Measurements from ENCODE around the gene DNAAF6. TPM values are rescaled to one million over a fixed set of nuclear protein-coding genes. Genes with fewer than 3 reads are reported as not detected.
"Not testable (repeated sequence)": the region's sequence is repeated elsewhere in the genome, so short reads cannot be mapped to it uniquely, and the experiment has no call there.

The DNAAF6 gene
- total RNA-seq, 1 donor from 2014 or later: not detected

GRCh38 chrX:107171369-107172102, 34.9 kb upstream of the DNAAF6 start:
- H3K4me1 Mint-ChIP-seq (ENCODE audit: low read depth, unreplicated experiment): no peaks in the 10 kb centered on the region

DNA sequence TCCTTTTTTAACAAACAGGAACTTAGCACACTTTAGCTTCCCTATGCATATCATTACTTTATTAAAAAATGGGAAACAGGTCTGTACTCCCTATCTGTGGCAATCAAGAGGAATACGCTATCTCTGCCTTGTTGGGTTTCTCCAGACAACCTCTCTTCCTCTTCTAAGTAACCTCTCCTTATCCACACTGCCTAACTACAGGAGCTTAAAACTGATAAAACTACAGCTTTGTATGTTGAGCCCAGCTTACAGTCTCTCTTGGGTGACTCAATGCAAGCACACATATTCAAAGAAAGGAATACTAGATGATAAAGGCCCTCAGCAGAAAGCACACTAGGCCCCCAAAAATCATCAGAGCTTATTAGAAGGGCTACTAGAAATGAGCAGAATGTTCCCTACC, 9.1 kb upstream of the DNAAF6 start:
- TF ChIP-seq, protein P1, sequence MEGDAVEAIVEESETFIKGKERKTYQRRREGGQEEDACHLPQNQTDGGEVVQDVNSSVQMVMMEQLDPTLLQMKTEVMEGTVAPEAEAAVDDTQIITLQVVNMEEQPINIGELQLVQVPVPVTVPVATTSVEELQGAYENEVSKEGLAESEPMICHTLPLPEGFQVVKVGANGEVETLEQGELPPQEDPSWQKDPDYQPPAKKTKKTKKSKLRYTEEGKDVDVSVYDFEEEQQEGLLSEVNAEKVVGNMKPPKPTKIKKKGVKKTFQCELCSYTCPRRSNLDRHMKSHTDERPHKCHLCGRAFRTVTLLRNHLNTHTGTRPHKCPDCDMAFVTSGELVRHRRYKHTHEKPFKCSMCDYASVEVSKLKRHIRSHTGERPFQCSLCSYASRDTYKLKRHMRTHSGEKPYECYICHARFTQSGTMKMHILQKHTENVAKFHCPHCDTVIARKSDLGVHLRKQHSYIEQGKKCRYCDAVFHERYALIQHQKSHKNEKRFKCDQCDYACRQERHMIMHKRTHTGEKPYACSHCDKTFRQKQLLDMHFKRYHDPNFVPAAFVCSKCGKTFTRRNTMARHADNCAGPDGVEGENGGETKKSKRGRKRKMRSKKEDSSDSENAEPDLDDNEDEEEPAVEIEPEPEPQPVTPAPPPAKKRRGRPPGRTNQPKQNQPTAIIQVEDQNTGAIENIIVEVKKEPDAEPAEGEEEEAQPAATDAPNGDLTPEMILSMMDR (IDR thresholded peaks at IDR 0.05; ENCODE audit: partially characterized antibody, unreplicated experiment): no peak

More at GRCh38 chrX:107171369-107172102, 34.9 kb upstream of the DNAAF6 start:
- H3K9me3 Mint-ChIP-seq (ENCODE audit: unreplicated experiment): peaks cover 2% of the 10 kb centered on the region
- no peak overlapping the region for H3K4me3 Mint-ChIP-seq (ENCODE audit: unreplicated experiment)
- H3K27ac Mint-ChIP-seq (ENCODE audit: unreplicated experiment): no peak overlapping the region
- DNase-seq: no peak
- H3K36me3 Mint-ChIP-seq (ENCODE audit: unreplicated experiment): no peaks in the 10 kb centered on the region
- TF ChIP-seq, protein P1 (IDR thresholded peaks at IDR 0.05; ENCODE audit: partially characterized antibody, unreplicated experiment): no peak
- no peaks in the 10 kb centered on the region for H3K27me3 Mint-ChIP-seq (ENCODE audit: unreplicated experiment)

GRCh38 chrX:107198074-107198473, 8.3 kb upstream of the DNAAF6 start:
- not testable (repeated sequence) for H3K36me3 Mint-ChIP-seq (ENCODE audit: unreplicated experiment); H3K4me3 Mint-ChIP-seq (ENCODE audit: unreplicated experiment); H3K4me1 Mint-ChIP-seq (ENCODE audit: low read depth, unreplicated experiment); H3K27ac Mint-ChIP-seq (ENCODE audit: unreplicated experiment); DNase-seq; H3K27me3 Mint-ChIP-seq (ENCODE audit: unreplicated experiment); H3K9me3 Mint-ChIP-seq (ENCODE audit: unreplicated experiment)

More for the DNA sequence above, 9.1 kb upstream of the DNAAF6 start:
- no peak overlapping the region for H3K4me3 Mint-ChIP-seq (ENCODE audit: unreplicated experiment)
- no peak for DNase-seq
- H3K27me3 Mint-ChIP-seq (ENCODE audit: unreplicated experiment): no peaks in the 10 kb centered on the region
- no peaks in the 10 kb centered on the region for H3K4me1 Mint-ChIP-seq (ENCODE audit: low read depth, unreplicated experiment)
- no peaks in the 10 kb centered on the region for H3K36me3 Mint-ChIP-seq (ENCODE audit: unreplicated experiment)
- H3K27ac Mint-ChIP-seq (ENCODE audit: unreplicated experiment): no peak overlapping the region
- no peaks in the 10 kb centered on the region for H3K9me3 Mint-ChIP-seq (ENCODE audit: unreplicated experiment)

DNA sequence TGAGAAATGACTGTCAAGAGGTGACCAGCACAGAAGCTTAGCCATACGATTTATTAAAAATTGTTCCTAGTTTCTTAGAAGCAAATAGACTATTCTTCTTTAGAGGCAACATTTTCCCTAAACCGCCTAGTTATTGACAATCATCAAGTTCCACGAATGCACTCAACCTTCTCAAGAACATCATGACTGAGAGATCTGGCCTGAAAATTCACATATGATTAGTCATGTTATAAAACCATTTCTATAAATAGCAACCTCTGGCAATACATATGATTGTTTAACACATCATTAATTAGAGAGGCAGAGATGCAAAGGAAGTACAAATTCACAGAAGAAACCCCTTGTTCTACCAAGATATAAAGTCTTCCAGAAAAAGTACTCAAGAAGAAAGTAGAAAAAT, 6.9 kb upstream of the DNAAF6 start:
- no peak for DNase-seq
- H3K36me3 Mint-ChIP-seq (ENCODE audit: unreplicated experiment): no peaks in the 10 kb centered on the region
- no peaks in the 10 kb centered on the region for H3K27me3 Mint-ChIP-seq (ENCODE audit: unreplicated experiment)
- TF ChIP-seq, protein P1 (IDR thresholded peaks at IDR 0.05; ENCODE audit: partially characterized antibody, unreplicated experiment): no peak
- no peaks in the 10 kb centered on the region for H3K9me3 Mint-ChIP-seq (ENCODE audit: unreplicated experiment)
- no peak overlapping the region for H3K4me3 Mint-ChIP-seq (ENCODE audit: unreplicated experiment)
- no peaks in the 10 kb centered on the region for H3K4me1 Mint-ChIP-seq (ENCODE audit: low read depth, unreplicated experiment)
- H3K27ac Mint-ChIP-seq (ENCODE audit: unreplicated experiment): no peak overlapping the region

DNA sequence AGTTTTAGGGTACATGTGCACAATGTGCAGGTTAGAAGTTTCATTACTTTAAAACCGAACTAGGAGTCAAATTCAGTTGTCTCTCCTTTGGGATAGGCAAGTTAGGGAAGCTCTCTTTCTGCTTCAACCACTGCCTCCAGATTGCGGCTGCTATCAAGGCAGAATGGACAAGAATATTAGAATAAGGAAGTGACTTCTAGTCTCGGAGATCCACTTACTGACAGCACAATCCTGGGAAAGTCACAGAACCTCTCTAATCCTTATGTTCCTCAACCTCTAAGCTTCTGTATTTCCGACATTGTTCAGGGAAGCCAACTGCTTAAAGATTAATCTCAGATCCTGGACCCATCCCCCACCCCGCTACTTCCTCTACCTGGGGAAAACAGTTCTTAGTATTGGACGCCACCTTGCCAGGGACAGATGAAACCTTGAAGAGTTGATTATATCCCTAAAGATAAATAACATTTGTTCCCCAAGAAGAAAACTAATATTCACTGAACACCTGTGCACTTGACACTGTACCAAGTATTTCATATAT, 2.3 kb upstream of the DNAAF6 start:
- Mint-ChIP-seq H3K4me3 (ENCODE audit: unreplicated experiment) (no peak overlapping the region), H3K36me3 (ENCODE audit: unreplicated experiment) (no peaks in the 10 kb centered on the region), H3K27me3 (ENCODE audit: unreplicated experiment) (no peaks in the 10 kb centered on the region), H3K4me1 (ENCODE audit: low read depth, unreplicated experiment) (no peaks in the 10 kb centered on the region), H3K27ac (ENCODE audit: unreplicated experiment) (no peak overlapping the region), H3K9me3 (ENCODE audit: unreplicated experiment) (no peaks in the 10 kb centered on the region)
- no peak for DNase-seq
- TF ChIP-seq, protein P1 (IDR thresholded peaks at IDR 0.05; ENCODE audit: partially characterized antibody, unreplicated experiment): no peak
